HFFc6 (cell line): ENCODE data around the gene AMH. TPM values are rescaled to one million over a fixed set of nuclear protein-coding genes. Genes with fewer than 3 reads are reported as not detected.

Experiments
- DNase-seq: peaks from one replicate; pipeline ENCODE4 v3.0.0-alpha.2; 2018
- H3K27ac Mint-ChIP-seq: 2 replicates; pipeline ENCODE4 v1.8.0; 2020; ENCODE audit warnings: mild to moderate bottlenecking, mixed read lengths
- H3K27me3 Mint-ChIP-seq: 2 replicates; pipeline ENCODE4 v1.8.0; 2021; ENCODE audit warnings: mild to moderate bottlenecking, moderate library complexity, mixed read lengths; ENCODE audit not compliant: insufficient read depth
- H3K36me3 Mint-ChIP-seq: 2 replicates; pipeline ENCODE4 v1.8.0; 2021; ENCODE audit warnings: low read depth, mixed read lengths
- H3K4me1 Mint-ChIP-seq: 2 replicates; pipeline ENCODE4 v1.8.0; 2020; ENCODE audit warnings: low read depth, mixed read lengths
- H3K4me3 Mint-ChIP-seq: 2 replicates; pipeline ENCODE4 v1.8.0; 2020; ENCODE audit warnings: mild to moderate bottlenecking, moderate library complexity, mixed read lengths
- H3K9me3 Mint-ChIP-seq: 2 replicates; pipeline ENCODE4 v1.8.0; 2020; ENCODE audit warnings: mild to moderate bottlenecking, mixed read lengths
- total RNA-seq, 6 experiments: library from RNA; stranded (reverse); fragmentation: NEBNext Ultra II Directional; extraction: Animal tissue kit (Norgen Biotek cat#: 25700); gene quantifications; 2 replicates in 1 of 6; 3 replicates in 5 of 6; pipeline ENCODE4 v1.2.3, GENCODE V29; 2021
- TF ChIP-seq, protein P1 (sequence below): fragments of 200-600 bp; sonication (generic); IDR thresholded peaks from 2 replicates; pipeline ENCODE4 v1.5.0; 2021; ENCODE audit warnings: antibody characterized with exemption, mild to moderate bottlenecking

AMH gene
- total RNA-seq, 6 experiments from 2014 or later = 0.98 to 2.3 (median 1.4) TPM

- no peak for DNase-seq
- Mint-ChIP-seq H3K4me3 (no peak overlapping the region), H3K27me3 (no peaks in the 10 kb centered on the region), H3K27ac (no peak overlapping the region), H3K4me1 (peaks cover 49% of the 10 kb centered on the region), H3K36me3 (peaks cover 10% of the 10 kb centered on the region), H3K9me3 (no peaks in the 10 kb centered on the region)
- TF ChIP-seq, protein P1, sequence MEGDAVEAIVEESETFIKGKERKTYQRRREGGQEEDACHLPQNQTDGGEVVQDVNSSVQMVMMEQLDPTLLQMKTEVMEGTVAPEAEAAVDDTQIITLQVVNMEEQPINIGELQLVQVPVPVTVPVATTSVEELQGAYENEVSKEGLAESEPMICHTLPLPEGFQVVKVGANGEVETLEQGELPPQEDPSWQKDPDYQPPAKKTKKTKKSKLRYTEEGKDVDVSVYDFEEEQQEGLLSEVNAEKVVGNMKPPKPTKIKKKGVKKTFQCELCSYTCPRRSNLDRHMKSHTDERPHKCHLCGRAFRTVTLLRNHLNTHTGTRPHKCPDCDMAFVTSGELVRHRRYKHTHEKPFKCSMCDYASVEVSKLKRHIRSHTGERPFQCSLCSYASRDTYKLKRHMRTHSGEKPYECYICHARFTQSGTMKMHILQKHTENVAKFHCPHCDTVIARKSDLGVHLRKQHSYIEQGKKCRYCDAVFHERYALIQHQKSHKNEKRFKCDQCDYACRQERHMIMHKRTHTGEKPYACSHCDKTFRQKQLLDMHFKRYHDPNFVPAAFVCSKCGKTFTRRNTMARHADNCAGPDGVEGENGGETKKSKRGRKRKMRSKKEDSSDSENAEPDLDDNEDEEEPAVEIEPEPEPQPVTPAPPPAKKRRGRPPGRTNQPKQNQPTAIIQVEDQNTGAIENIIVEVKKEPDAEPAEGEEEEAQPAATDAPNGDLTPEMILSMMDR = no peak
These were observed 6.3 kb upstream of the AMH start for GRCh38 chr19:2242816-2243215.

DNA sequence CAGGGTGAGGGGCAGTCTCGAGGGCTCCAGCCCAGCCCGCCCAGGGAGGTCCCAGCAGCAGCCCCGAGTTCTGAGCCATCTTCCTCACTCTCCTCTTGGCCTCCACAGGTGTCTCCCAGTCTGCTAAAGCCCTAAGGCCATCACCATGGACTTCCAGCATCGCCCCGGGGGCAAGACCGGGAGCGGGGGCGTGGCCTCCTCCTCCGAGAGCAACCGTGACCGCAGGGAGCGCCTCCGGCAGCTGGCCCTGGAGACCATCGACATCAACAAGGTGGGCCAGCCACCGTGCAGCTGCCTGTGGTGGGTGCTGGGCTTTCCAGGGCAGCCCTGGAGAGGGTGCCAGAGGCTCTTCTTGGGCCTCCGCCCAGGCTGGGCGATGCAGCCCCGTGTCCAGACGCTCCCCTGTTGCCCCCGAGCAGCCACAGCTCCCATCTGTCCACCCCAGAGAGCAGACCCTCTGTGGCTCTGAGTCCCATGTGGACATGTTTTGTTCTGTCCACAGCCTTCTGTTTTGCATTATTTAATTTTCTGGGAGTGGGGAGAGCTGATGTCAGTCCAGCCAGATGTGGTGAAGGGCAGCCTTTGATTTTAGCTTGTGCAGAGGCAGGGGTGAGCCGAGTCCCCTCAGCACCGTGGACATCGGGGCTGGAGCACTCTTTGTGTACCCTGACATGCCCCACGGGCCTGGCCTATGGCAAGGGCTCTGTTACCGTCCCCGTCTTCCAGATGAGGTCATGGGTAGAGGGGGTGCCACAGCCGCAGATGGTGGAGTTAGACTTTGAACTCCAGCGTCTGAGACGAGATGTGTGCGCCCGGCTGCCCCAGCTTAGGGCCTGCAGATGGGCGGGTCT lies 5.6 kb upstream of the AMH start:
- H3K4me1 Mint-ChIP-seq = peaks cover 42% of the 10 kb centered on the region
- H3K4me3 Mint-ChIP-seq = no peak overlapping the region
- no peaks in the 10 kb centered on the region for H3K27me3 Mint-ChIP-seq
- DNase-seq = no peak
- H3K9me3 Mint-ChIP-seq = no peaks in the 10 kb centered on the region
- H3K36me3 Mint-ChIP-seq = peaks cover 3% of the 10 kb centered on the region
- TF ChIP-seq, protein P1 = no peak
- no peak overlapping the region for H3K27ac Mint-ChIP-seq

DNA sequence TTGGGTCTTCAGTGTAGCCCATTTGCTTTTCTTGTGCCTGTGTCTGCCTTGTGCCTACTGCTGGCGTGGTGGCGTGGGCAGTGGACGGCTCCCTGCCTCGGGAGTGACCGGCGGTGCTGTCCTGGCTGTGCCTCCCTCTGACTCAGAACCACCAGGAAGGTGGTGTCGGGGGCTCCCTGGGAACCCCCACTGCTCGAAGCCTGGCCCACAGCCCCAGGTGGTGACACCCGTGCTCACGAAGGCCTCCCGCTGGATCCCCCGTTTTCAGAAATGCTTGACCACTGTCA lies 5.1 kb upstream of the AMH start:
- Mint-ChIP-seq H3K4me1 (peaks cover 36% of the 10 kb centered on the region), H3K9me3 (no peaks in the 10 kb centered on the region), H3K4me3 (no peak overlapping the region), H3K36me3 (no peaks in the 10 kb centered on the region), H3K27ac (no peak overlapping the region), H3K27me3 (no peaks in the 10 kb centered on the region)
- DNase-seq = no peak
- TF ChIP-seq, protein P1 = no peak

- Mint-ChIP-seq H3K27me3 (no peaks in the 10 kb centered on the region), H3K4me1 (peaks cover 32% of the 10 kb centered on the region), H3K36me3 (no peaks in the 10 kb centered on the region), H3K9me3 (no peaks in the 10 kb centered on the region), H3K27ac (no peak overlapping the region), H3K4me3 (no peak overlapping the region)
- TF ChIP-seq, protein P1 = no peak
- no peak for DNase-seq
These were observed 4.6 kb upstream of the AMH start for GRCh38 chr19:2244486-2244885.

- Mint-ChIP-seq H3K4me3 (no peak overlapping the region), H3K4me1 (peaks cover 24% of the 10 kb centered on the region), H3K36me3 (no peaks in the 10 kb centered on the region), H3K9me3 (no peaks in the 10 kb centered on the region), H3K27me3 (peaks cover 3% of the 10 kb centered on the region; the same call in 1 of the 2 replicates), H3K27ac (no peak overlapping the region)
- DNase-seq = no peak
- TF ChIP-seq, protein P1 = no peak
These were observed 3.9 kb upstream of the AMH start for GRCh38 chr19:2245273-2245672.
